GM18498 (cell line): Measurements from ENCODE around the gene FA2H.
"Not testable (repeated sequence)": the region's sequence is repeated elsewhere in the genome, so short reads cannot be mapped to it uniquely, and the experiment has no call there.

ENCODE experiments used
- ATAC-seq: cut with Tn5 transposase; IDR thresholded peaks from one replicate; pipeline ENCODE4 v1.9.1; 2021; ENCODE audit warnings: mild to moderate bottlenecking, moderate library complexity; ENCODE audit not compliant: unreplicated experiment

The FA2H gene

DNA sequence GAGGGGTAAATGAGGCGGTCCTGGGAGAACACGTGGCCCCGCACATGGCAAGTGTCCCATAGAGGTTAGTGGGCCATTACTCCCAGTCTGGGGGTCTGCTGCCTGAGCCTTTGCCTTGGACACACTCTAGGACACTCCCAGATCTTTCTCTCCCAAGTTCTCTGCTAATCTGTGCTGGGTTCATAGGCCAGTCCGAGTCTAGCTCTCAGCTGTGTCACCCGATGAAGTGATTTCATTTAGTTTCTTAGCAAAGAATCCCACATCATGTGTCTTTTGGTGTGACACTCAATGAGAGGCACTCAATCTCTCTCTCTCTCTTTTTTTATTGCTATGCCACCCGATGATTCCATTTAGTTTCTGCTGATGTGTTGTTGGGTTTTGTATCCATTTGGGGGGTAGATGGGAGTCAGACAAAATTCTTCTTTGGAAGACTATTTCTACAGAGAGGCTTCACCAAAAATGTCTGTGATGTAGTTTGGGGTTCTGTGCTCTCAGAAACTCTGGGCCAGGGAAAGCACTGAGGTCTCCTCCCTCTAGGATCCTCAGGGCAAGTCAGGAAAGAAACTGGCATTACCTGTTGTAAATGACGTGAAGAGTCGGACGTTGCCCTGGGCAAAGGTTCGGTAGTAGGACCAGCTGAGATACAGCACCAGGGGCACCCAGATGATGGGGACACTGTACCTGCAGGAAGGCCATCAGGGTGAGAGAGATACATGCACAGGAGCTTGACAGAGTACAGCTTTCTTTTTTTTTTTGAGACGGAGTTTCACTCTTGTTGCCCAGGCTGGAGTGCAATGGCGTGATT lies 48.8 kb downstream of the FA2H start:
- ATAC-seq, result no peak

DNA sequence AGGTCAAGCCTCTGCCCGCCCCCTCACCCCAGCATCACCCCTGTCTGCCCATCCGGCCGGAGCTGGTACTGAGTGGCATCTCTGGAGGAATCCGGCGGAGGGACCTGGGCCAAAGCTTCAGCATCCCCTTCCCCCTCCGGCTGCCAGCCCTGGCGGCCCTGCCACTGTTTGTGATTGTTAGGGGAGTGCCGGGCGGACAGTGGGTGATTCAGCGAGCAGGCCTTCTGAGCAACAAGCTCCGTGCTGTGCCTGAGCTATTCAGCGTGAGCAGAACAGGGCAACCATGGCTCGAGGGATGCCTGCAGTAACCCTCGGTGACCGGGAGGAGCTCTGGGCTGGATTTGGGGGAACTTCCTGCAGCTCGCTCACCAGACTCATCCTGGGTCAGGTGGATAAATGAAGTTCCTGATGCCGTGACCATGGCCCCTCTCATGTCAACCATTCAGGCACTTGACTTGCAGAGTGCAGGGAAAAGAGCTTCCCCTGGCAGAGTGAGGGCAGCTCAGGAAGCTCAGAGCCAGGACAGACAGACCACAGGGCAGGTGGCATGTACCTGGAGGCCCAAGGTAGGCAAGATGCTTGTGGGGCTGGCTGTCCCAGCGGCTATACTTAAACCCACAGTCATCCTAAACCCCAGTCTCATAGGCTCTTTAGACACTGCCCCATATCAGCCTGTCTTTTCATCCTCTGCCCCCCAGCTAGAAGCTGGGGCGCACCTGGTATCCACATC lies 49.6 kb downstream of the FA2H start:
- no peak for ATAC-seq

DNA sequence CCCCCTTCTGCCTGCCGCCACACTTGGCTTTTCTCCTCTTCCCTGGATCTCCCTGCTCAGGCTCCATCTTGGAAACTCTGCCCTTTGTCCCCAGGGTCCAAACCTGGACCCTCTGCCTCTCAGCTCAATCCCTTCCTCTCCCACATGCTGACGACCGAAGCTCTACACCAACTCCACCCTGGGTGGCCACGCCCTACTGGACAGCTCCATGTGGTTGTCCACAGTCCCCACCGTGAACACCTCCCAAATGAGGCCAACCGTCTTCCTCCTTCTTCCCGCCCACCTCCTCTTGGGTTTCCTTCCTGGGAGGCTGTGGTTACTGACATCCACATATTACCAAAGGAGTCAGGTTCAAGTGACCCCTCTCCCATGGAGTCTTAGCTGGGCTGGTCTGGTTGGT lies 51.4 kb downstream of the FA2H start:
- ATAC-seq, result no peak

DNA sequence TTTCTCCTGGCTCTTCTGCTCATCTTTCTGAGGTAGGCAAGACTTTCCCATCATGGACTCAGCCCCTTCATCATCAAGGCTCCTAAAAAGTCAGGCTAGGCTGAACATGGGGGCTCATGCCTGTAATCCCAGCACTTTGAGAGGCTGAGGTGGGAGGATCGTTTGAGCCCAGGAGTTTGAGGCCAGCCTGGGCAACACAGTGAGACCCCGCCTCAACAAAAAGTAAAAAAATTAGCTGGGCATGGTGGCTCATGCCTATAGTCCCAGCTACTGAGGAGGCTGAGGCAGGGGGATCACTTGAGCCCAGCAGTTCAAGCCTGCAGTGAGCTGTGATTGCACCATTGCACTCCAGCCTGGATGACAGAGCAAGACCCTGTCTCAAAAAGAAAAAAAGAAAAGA lies 52.5 kb downstream of the FA2H start:
- not testable (repeated sequence) for ATAC-seq

DNA sequence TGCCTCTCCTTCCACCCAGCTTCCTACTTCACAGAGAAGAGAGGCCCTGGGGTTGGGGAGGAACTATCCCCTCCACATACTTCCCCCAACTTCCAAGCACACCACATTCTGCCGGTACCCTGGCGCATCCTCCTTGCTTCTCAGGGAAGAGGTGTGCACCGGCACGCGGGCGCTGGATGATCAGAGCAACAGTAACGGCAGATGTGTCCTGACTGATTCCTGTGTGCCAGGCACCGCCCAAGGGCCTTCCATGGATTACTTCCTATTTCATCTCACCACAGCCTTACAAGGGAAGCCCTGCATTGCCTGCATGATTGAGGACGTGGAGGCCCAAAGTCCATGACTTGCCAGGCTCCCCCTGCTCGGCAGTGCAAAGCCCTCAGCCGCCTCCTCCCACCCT lies 52.9 kb downstream of the FA2H start:
- ATAC-seq, result no peak

DNA sequence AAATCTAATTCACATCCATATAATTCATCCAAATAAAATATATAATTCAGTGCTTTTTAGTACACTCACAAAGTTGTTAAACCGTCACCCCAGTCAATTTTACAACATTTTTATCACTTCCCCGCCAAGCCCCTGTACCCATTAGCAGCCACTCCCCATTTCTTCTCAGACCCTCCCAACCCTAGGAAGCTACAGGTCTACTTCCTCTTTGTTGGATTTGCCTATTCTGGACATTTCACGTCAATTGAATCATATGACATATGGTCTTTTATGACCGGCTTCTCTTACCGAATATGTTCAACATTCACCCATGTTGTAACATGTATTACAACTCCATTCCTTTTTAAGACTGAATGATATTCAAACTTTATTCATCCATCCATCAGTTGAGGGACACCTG lies 54.0 kb downstream of the FA2H start:
- ATAC-seq, result no peak

DNA sequence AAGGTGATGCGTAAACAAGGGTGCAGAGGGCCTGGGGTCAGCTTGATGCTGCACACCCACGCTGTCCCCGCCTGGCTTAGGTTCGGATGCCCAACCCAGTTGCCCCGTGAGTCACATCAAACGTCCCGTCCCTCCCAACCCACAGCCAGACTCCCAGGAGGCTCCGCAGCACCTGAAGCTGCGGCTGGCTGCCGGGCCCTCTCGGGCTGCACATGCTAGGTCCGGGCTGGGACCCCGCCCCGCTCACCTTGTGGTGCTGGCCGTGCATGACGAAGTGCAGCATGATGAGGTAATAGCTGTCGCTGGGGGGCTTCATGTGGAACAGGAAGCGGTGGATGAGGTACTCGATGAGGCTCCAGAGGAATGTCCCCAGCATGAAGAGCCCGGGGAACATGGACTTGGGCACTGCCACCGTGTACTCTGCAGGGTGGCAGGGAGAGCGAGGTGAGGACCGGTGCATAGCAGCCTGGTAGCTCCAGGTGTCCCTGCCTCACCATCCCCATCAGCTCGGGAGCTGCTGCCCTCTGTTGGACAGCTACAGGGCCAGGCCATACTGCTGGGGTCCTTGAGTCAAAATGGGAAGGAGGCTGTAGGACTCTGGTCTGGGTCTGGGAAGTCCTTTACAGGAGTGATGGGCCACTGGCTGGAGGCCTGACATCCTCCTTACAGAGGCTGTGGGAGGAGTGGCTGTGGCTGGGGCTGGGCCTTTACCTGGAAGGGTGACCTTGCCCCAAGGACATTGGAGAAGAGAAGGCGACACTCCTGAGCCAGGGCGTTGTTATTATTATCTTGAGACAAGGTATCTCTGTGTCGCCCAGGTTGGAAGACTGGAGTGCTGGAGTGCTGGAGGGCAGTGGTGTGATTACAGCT lies 55.6 kb downstream of the FA2H start:
- ATAC-seq, result no peak

DNA sequence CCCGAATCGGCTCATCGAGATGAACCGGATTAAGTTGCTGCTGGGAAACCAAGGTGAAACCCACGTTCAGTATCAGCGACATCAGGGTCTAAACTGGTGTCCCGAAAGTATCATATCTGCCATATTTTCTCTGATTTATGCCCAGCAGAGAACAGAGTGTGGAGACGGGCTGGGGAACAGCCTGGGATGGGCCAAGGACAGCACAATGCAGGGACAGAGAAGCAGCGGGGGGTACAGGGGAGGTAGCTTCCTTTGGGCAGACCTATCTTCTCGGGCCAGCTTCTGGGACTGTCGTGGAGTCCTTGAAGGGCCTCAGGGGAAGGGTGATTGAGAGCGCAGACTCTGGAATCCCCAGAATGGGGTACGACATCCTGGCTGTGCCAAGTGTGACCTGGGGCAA lies 56.5 kb downstream of the FA2H start:
- ATAC-seq, result no peak

DNA sequence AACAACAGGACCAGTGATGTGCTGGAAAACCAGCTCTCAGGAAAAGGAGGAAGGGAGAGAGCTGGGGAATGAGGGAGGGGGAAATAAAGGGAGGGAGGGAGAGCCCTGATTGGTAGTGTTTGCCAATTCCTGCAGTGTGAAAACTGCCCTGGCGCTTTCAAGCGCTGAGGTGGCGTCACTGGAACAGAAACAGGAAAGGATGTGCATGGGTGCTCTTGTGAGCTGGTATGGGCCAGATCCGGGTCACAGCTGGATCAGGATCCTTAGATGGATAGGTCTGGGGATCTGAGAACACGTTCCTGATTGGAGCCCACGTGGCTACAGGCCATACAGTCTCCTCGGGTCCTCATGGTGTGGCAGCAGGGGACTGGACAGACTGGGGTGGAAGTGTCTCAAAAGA lies 57.3 kb downstream of the FA2H start:
- no peak for ATAC-seq

DNA sequence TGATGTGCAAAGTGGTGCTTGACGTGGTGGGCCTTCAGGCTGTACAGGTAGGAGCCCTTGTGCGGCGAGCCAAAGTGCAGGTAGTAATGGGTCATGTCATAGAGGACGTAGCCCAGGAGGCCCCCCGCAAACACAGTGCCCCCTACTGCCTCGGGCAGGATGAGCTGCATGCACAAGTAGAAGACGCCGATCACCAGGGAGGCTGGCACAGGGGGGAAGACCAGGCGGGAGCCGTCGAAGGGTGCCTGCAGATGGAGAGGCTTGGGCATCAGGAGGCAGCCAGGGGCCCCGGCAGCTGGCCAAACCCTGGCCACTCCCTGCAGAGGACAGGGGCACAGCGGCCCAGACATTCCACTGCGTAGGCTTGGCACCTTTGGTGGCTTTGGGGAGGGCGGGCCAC lies 58.3 kb downstream of the FA2H start:
- ATAC-seq, result no peak

DNA sequence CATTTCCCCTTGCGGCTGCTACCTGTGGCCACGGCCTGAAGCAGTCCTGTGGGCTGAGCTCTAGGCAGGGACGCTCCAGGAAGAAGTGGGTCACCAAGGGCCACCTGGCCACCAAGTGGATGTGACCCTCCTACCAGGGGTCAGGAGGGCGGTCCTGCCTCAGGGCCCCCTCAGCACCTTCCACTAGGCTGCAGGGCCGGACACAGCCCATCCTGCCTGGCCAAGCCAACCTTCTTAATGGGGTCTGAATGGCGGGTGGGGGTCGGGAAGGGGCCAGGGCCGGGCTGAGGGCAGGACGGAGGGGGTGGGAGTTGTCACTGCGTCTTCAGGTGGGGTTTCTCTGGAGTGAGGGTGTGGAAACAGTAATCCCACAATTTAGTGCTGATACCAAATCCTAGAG lies 60.7 kb downstream of the FA2H start:
- no peak for ATAC-seq

DNA sequence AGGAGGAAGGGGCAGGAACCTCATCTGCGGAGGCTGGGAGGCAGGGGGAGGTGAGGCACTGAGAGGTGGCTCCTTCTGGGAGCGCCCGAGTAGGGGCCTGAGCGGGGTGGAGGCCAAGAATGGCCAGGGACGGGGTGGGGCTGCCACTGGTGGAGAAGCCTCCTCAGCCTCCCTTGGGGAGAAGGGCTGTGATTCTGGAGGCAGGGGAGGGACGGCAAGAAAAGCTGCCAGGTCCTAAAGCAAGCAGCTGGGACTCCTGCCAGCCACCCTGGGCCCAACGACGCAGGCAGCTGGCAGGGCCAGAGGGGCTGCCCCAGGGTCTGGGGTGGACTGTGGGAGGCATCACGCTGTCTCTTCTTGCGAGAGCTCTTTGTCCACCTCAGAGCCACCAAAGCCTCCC lies 61.3 kb downstream of the FA2H start:
- no peak for ATAC-seq

DNA sequence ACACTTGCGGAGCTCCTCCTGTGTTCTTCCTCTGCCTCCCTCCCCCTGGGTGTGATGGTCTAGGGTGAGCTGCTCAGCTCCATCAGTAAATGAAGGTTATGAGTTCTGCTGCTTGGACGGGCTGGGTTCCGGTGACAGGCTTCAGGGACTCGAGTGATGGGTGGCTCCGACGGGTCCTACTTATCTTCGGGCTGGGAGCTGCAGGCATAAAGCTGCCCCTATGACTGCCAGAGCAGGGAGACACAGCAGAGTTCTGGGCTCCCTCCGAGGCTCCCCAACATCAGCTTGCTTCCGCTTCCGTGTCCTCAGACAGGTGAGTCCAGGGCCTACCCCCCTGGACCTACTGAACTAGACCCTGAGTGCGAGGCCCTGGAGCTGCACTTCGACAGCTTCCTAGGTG lies 62.7 kb downstream of the FA2H start:
- no peak for ATAC-seq

DNA sequence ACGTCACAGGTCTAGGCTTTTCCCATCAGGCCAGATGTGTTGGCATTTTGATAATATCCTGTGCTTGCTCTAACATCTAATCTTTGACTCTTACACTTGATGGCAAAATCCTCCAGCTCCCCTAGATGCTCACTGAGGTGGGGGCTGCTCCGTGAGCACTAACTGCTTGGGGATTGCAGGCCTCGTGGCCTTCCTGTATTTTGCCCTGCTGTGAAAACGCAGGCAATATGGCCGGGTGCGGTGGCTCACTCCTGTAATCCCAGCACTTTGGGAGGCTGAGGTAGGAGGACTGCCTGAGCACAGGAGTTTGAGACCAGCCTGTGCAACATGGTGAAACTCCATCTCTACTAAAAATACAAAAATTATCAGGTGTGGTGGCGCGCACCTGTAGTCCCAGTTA lies 64.2 kb downstream of the FA2H start:
- no peak for ATAC-seq

DNA sequence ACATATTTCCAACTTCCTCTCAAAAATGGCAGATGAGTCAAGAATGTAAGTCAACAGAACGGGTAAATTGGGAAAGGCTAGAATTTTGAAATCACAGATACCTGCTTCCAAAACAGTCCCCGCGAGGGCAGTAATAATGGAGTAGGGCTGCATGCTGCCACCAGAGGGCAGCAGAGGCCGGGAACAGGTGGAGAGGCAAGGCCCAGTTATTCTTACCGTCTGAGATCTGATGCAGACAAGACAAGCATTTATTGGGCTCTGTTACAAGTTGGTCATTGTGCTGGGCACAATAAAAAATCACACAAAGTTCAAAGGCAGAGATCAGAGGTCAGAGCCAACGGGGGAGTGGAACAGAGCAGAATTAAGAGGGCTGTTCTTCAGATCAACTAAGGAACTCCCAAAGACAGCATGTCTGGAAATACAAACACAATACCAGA lies 65.2 kb downstream of the FA2H start:
- ATAC-seq, result peak; percentile 95

DNA sequence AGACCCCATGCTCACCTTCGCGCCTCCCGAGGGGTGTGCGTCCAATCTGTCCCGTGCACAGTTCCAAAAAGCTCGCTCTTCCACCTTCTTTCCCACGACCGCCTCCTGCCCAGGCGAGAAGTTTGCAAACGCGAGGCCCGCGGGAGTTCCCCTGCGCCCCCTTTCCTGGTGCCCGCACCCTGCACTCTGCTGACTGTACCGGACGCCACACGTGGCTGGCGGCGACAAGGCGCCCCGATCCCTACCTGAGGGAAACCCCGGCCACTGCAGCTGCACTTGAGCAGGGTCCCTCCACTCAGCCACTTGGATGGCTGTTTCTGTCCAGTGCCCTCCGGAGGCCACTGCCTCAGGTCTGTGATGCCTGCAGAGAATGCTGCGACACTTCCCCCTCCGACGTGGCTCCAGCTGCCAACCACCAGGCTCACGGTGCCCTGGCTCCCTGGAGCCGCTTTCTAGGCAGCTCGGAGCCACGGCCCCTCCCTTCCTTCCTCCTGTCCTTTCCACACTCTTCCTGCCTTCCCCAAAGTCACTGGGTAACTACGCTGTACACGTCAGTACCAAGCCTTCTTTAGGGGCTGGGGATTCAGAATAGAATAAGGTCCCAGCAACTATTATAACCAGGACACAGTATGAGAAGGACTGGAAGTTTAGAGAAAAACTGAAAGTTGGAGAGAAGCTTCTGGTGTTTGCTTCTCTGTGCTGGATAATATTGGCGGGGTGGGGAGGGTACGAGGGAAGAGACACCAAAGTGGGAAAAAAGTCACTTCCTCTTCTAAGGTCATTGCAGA lies 74.0 kb downstream of the FA2H start, which contains the start of gene MLKL:
TSS of gene MLKL (minus strand) at position 425 of the 788 bp plus-strand sequence. CDS start 5,105 bp downstream, outside the sequence.
- peak; percentile 48 for ATAC-seq

DNA sequence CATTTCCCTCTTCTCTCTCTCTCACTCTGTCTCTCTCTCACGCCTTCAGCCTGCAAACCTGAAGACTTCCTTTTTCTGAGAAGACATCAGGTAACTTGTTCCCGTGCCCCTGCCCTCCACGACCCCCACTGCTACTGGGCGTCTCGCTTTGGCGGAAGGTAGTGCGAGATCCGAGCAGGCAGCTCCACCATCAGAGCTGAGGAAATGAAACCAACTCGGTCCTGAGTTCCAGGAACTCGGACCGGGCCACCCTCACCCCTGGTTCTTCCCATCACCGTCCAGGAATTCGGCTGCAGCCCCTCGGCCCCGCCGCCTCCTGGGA lies 74.5 kb downstream of the FA2H start:
- peak; percentile 28 for ATAC-seq

DNA sequence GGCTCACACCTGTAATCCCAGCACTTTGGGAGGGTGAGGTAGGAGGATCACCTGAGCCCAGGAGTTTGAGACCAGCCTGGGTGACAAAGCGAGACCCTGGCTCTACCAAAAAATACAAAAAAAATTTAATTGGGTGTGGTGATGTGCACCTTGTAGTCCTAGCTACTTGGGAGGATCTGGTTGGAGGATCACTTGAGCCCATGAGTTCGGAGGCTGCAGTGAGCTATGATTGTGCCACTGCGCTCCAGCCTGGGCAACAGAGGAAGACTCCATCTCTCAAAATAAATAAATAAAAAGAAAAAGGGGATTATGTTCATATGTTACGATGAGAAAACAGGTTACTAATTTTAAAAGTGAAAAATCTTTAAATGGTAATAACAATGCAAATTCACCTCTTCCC lies 75.0 kb downstream of the FA2H start:
- no peak for ATAC-seq

DNA sequence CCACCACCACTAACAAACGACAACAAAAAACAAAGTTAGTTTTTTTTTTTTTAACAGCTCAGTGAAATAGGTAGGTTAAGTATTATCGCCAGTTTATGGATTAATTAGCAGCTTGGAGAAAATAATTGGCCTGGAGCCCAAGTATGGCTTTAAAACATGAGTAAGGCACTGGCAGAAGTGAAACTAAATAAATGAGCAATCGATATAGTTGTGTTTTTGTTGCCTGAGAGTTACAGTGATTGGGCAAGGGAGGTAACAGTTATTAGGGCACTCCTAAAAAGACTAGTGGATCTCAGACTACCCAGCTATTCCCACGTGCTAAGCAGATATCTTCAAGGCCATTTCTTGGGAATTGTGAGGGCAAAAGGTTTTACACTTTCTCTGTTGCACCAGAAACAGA lies 76.4 kb downstream of the FA2H start:
- ATAC-seq, result peak; percentile 21
